ENCODE data around the gene MPO. TPM values are rescaled to one million over a fixed set of nuclear protein-coding genes. Genes with fewer than 3 reads are reported as not detected.

MPO gene
- total RNA-seq, 4 donors from 2014 or later = 0.18 to 0.32 (median 0.31) TPM; not detected in 1

DNA sequence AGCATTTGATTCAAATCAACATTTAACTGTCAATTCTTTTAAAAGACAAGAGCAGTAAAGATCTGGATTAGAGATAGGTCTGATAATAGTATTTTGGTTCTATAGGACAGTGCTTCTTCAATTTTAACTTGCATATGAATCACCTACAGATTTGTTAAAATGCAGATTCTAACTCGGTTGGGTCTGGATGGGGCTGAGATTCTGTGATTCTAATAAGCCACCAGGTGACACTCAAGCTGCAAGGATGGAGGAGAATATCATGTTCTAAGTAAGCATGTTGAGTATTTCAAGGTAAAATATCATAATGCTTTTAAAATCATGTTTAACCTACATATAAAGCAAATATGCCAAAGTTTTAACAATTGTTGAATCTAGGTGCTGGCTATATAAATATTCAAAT, 32.1 kb upstream of the MPO start:
- Histone ChIP-seq H3K27me3 (no peaks in the 10 kb centered on the region), H3K27ac (no peak overlapping the region), H3K36me3 (no peaks in the 10 kb centered on the region), H3K4me1 (no peaks in the 10 kb centered on the region), H3K4me3 (no peak overlapping the region), H3K9me3 (no peaks in the 10 kb centered on the region)
- DNase-seq (no peak), ATAC-seq (no peak)
- TF ChIP-seq POLR2A (IDR thresholded peaks at IDR 0.05) = no peak
- TF ChIP-seq, protein P1, sequence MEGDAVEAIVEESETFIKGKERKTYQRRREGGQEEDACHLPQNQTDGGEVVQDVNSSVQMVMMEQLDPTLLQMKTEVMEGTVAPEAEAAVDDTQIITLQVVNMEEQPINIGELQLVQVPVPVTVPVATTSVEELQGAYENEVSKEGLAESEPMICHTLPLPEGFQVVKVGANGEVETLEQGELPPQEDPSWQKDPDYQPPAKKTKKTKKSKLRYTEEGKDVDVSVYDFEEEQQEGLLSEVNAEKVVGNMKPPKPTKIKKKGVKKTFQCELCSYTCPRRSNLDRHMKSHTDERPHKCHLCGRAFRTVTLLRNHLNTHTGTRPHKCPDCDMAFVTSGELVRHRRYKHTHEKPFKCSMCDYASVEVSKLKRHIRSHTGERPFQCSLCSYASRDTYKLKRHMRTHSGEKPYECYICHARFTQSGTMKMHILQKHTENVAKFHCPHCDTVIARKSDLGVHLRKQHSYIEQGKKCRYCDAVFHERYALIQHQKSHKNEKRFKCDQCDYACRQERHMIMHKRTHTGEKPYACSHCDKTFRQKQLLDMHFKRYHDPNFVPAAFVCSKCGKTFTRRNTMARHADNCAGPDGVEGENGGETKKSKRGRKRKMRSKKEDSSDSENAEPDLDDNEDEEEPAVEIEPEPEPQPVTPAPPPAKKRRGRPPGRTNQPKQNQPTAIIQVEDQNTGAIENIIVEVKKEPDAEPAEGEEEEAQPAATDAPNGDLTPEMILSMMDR (IDR thresholded peaks at IDR 0.05 in 4 of 5, conservative IDR thresholded peaks at IDR 0.05 in 1 of 5) = no peak
- in situ Hi-C loops (cut with MboI; ENCODE audit: low sequenced_read_pairs in 4 of 4) = loop anchor here in 1 of 4 donors (25.0 kb wide), 1 partner anchor 99 kb away; the partner anchor contains the start of gene RNF43
- intact Hi-C loops (cut with DNase I; ENCODE audit: low total_unique reads) = no loop called here

DNA sequence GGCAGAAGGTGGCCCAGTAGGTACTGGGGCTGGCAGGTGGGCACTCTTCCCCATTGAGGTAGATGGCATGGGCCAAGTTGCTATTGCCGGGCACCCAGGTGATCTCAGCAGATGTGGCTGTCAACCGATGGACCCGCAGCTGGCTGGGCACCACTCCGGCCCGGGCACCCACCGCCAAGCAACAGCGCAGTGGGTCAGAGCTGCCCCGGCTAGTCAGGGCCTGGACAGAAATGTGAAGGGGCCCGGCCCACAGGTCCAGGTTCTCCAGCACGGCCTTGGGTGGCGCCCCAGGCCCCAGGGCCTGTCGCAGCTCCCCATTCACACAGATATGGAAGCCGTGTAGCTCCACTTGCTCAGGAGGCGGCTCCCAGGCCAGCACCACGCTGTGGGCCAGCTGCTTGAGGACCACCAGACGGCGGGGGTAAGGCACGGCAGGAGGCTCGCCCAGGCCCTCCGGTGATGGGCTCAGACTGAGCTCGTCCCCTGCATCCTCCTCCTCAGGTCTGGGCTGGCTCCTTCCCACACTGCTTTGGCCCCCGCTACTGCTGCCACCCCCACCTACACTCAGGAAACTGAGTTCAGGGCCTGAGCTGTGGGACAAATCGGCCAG, 31.4 kb upstream of the MPO start:
- no peak for ATAC-seq
- DNase-seq = no peak
- Histone ChIP-seq H3K4me3 (no peak overlapping the region), H3K36me3 (no peaks in the 10 kb centered on the region), H3K27ac (no peak overlapping the region), H3K4me1 (no peaks in the 10 kb centered on the region), H3K9me3 (no peaks in the 10 kb centered on the region), H3K27me3 (no peaks in the 10 kb centered on the region)
- TF ChIP-seq, protein P1 (IDR thresholded peaks at IDR 0.05 in 4 of 5, conservative IDR thresholded peaks at IDR 0.05 in 1 of 5) = no peak
- no peak for TF ChIP-seq POLR2A (IDR thresholded peaks at IDR 0.05)
- intact Hi-C loops (cut with DNase I; ENCODE audit: low total_unique reads) = no loop called here
- in situ Hi-C loops (cut with MboI; ENCODE audit: low sequenced_read_pairs in 4 of 4) = loop anchor here in 1 of 4 donors (25.0 kb wide), 1 partner anchor 100 kb away; the partner anchor contains the start of gene RNF43

DNA sequence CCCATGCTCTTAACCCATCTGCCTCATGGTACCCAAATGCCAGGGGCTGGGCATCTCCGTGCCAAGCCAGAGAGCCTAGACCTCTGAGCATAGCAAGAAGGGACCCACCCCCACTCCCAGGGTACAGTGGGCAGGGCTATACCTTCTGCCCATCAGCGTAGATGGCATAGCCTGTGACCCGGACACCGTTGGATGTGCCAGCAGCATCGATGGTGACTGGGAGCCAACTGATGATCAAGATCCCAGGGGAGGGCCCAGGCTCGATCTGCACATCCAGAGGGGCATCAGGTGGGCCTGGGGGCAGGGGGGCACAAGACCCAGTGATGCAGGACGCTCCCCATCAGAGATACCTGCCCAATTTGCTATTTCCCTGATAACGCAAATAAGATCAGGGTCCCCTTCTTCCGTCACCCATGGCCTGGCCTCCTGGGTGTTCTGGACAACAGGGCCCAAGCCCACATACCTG, 30.7 kb upstream of the MPO start:
- no peak for ATAC-seq
- Histone ChIP-seq H3K27ac (no peak overlapping the region), H3K4me3 (no peak overlapping the region), H3K27me3 (no peaks in the 10 kb centered on the region), H3K36me3 (no peaks in the 10 kb centered on the region), H3K4me1 (no peaks in the 10 kb centered on the region), H3K9me3 (no peaks in the 10 kb centered on the region)
- intact Hi-C loops (cut with DNase I; ENCODE audit: low total_unique reads) (no loop called here), in situ Hi-C loops (cut with MboI; ENCODE audit: low sequenced_read_pairs in 4 of 4) (loop anchor here in 1 of 4 donors (25.0 kb wide), 1 partner anchor 101 kb away; the partner anchor contains the start of gene RNF43)
- no peak for DNase-seq
- no peak for TF ChIP-seq POLR2A (IDR thresholded peaks at IDR 0.05)
- TF ChIP-seq, protein P1 (IDR thresholded peaks at IDR 0.05 in 4 of 5, conservative IDR thresholded peaks at IDR 0.05 in 1 of 5) = no peak

DNA sequence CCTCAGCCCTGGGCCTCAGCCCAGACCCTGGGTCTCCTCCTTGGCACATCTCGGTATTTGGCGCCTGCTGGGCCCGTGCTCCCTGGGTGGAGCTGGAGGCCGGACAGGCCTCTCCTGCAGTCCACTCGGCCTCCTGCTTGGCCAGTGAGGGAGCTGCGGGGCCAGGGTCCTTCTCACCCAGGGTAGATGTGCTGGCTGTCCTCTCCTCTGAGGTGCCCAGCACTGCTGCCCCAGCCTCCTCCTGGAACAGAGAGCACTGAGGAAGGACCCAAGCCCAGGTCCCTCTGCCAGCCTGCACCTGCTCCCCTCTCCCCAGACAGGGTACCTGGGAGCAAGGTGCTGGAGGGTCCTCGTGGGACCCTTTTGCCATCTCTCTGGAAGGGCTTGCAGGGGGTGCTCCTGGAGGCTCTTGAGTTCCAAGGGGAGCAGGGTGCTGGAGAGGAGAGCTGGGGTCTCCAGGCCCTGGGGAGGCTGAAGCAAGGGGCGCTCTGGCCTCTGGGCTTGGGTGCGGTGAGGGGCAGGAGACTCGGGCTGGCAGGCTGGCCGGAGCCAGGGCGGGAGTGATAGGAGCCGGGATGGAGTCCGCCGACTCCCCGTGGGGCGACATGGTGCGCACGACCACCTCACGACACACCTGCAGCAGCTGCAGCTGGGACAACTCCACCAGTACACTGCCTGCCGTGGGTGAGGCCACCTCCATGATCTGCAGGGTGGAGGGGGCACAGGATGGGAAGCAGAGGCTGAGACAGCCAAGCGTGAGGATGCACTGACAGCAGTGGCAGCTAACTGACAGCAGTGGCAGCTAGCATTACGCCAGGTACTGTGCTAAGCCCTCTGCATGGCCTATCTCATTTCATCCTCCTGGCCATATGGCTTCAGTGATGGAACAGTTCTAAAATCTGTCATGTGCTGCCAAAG, 30.0 kb upstream of the MPO start:
- in situ Hi-C loops (cut with MboI; ENCODE audit: low sequenced_read_pairs in 4 of 4) = loop anchor here in 1 of 4 donors (25.0 kb wide), 1 partner anchor 102 kb away; the partner anchor contains the start of gene RNF43
- no peak overlapping the region for H3K4me3 ChIP-seq
- intact Hi-C loops (cut with DNase I; ENCODE audit: low total_unique reads) = no loop called here
- no peaks in the 10 kb centered on the region for H3K27me3 ChIP-seq
- H3K36me3 ChIP-seq = no peaks in the 10 kb centered on the region
- H3K27ac ChIP-seq = no peak overlapping the region
- TF ChIP-seq POLR2A (IDR thresholded peaks at IDR 0.05) = no peak
- TF ChIP-seq, protein P1 (IDR thresholded peaks at IDR 0.05 in 4 of 5, conservative IDR thresholded peaks at IDR 0.05 in 1 of 5) = no peak
- no peaks in the 10 kb centered on the region for H3K9me3 ChIP-seq
- no peaks in the 10 kb centered on the region for H3K4me1 ChIP-seq
- DNase-seq (no peak), ATAC-seq (no peak)
